GM06990 (cell line): Measurements from ENCODE around the gene NMRK1.
A peak's percentile ranks its signal among the peaks of the same experiment; 100 is the strongest.

Experiments used
- DNase-seq: peaks from one replicate; pipeline ENCODE4 v3.0.0-alpha.2; 2011; ENCODE audit not compliant: insufficient read length; ENCODE audit errors: extremely low read depth
- H3K27me3 ChIP-seq: replicated peaks from 2 replicates; pipeline ENCODE4 v1.6.0; 2011; ENCODE audit warnings: low read length; ENCODE audit not compliant: control insufficient read depth, insufficient read depth
- H3K36me3 ChIP-seq: 2 replicates; pipeline ENCODE4 v1.5.1; 2011; ENCODE audit warnings: low read length; ENCODE audit not compliant: control insufficient read depth, insufficient read depth
- H3K4me3 ChIP-seq: replicated peaks from 2 replicates; pipeline ENCODE4 v1.5.1; 2011; ENCODE audit warnings: low read depth, mild to moderate bottlenecking, control low read depth, low read length
- CTCF ChIP-seq: IDR thresholded peaks from 2 replicates; pipeline ENCODE4 v1.5.1; 2011; ENCODE audit warnings: low read length, control low read depth, mild to moderate bottlenecking, inconsistent platforms; ENCODE audit not compliant: insufficient read depth, poor library complexity, severe bottlenecking

The NMRK1 gene

GRCh38 chr9:75089373-75089766 is 1.4 kb upstream of the NMRK1 start:
- Histone ChIP-seq H3K36me3 (no peaks in the 10 kb centered on the region), H3K4me3 (peak overlapping the region; percentile 89), H3K27me3 (no peaks in the 10 kb centered on the region)
- TF ChIP-seq CTCF: no peak
- DNase-seq: no peak

GRCh38 chr9:75088646-75089372 is 854 bp upstream of the NMRK1 start:
- no peak for TF ChIP-seq CTCF
- DNase-seq: peak; percentile 71
- H3K27me3 ChIP-seq: no peaks in the 10 kb centered on the region
- H3K4me3 ChIP-seq: peak overlapping the region; percentile 89
- H3K36me3 ChIP-seq: no peaks in the 10 kb centered on the region

GRCh38 chr9:75087289-75087823 is 599 bp downstream of the NMRK1 start:
- H3K27me3 ChIP-seq: no peaks in the 10 kb centered on the region
- DNase-seq: peak; percentile 33

GRCh38 chr9:75086541-75087288 is 1.2 kb downstream of the NMRK1 start:
- no peaks in the 10 kb centered on the region for H3K27me3 ChIP-seq
- no peak for TF ChIP-seq CTCF
- no peak for DNase-seq
- H3K36me3 ChIP-seq: no peaks in the 10 kb centered on the region; the same call in 1 of the 2 replicates
- H3K4me3 ChIP-seq: peak overlapping the region; percentile 78

More at GRCh38 chr9:75087289-75087823, 599 bp downstream of the NMRK1 start:
- no peaks in the 10 kb centered on the region for H3K36me3 ChIP-seq
- no peak for TF ChIP-seq CTCF
- peak overlapping the region; percentile 78 for H3K4me3 ChIP-seq

DNA sequence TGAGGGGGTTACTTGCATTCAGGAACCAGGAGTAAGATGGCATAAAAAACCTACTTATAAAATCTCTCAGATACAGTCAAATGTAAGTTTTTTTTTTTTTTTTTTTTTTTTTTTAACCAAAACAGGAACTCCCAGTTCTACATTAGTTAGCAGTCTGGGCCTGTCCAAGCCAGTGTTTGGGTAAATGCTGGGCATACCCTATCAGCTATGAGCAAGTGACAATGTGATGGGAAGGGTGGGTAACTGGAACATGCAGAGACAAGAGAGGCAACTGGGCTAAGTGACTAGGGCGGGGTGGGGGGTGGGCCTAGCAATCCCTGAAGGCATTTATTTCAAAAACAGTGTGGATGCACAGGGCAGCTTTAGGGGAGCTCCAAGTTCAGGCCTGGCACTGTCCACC is 2.3 kb downstream of the NMRK1 start:
- no peak for TF ChIP-seq CTCF
- Histone ChIP-seq H3K36me3 (no peaks in the 10 kb centered on the region; the same call in none of the 2 replicates), H3K27me3 (no peaks in the 10 kb centered on the region), H3K4me3 (no peak overlapping the region)
- no peak for DNase-seq
